Measurements from ENCODE around the gene CPSF4L. TPM values are rescaled to one million over a fixed set of nuclear protein-coding genes. Genes with fewer than 3 reads are reported as not detected.
A peak's percentile ranks its signal among the peaks of the same experiment; 100 is the strongest.

CPSF4L gene
- total and polyA plus RNA-seq, 2 of the 13 experiments (the other 11 are each of a cell fraction or from before 2014, with no cell fraction given): 0.73 to 1.6 TPM

GRCh38 chr17:73265646-73266640 is 4.3 kb upstream of the CPSF4L start:
- Histone ChIP-seq H3K9ac (ENCODE audit: insufficient read depth, low read depth, low read length) (no peak overlapping the region), H4K20me1 (ENCODE audit: insufficient read depth, low read length) (no peaks in the 10 kb centered on the region), H2AFZ (ENCODE audit: low read length) (no peak overlapping the region), H3K4me1 (ENCODE audit: insufficient read depth, low read length) (peaks cover 86% of the 10 kb centered on the region), H3K4me3 (replicated peaks in 1 of 3; ENCODE audit: insufficient read depth in 1 of 3, low read depth in 2 of 3, low read length in 3 of 3) (no peak overlapping the region), H3K36me3 (replicated peaks in 1 of 2; ENCODE audit: control insufficient read depth in 1 of 2, insufficient read depth in 2 of 2, low read length in 2 of 2) (no peaks in the 10 kb centered on the region), H3K79me2 (ENCODE audit: insufficient read depth, low read length) (no peaks in the 10 kb centered on the region), H3K27ac (ENCODE audit: extremely low read length, insufficient read depth, low read length) (peak overlapping the region; percentile 10), H3K27me3 (ENCODE audit: control insufficient read depth in 1 of 2, insufficient read depth in 2 of 2, low read length in 2 of 2) (no peaks in the 10 kb centered on the region), H3K4me2 (ENCODE audit: low read depth, low read length) (no peak overlapping the region), H3K9me3 (ENCODE audit: low read length) (0 out of 2 replicates have a peak, but pooled peaks cover 4% of the 10 kb centered on the region)
- POLR2A ChIA-PET: interaction anchor here (0.8 to 1.9 kb wide), 6 partner anchors 33 to 100 kb away, joined by 3 to 11 read pairs (median 4); partner anchors contain the start of gene CDC42EP4
- intact Hi-C loops (cut with micrococcal nuclease; ENCODE audit: unreplicated experiment) (no loop called here), in situ Hi-C loops (cut with HindIII; ENCODE audit: extremely low pct_ligation_motif_present, low pct_unique_long_range_greater_than_20kb) (no loop called here)
- CTCF ChIA-PET (ENCODE audit: low intra/inter-chr PET ratio, low total read pairs): no interaction called here
- no TSS peak for BruUV-seq (replicated peaks)
- FAIRE-seq: peak; percentile 37
- WGBS (ENCODE audit: low lambda C conversion rate): 82% methylated on average over 24 of the region's 24 CpGs
- no peak for ATAC-seq
- DNase-seq (ENCODE audit: low spot score): peak; percentile 61
- TF ChIP-seq MTA1 (CRISPR knock-in tag; IDR thresholded peaks at IDR 0.05; ENCODE audit: borderline replicate concordance) (no peak), PAWR (CRISPR knock-in tag; IDR thresholded peaks at IDR 0.05; ENCODE audit: borderline replicate concordance) (no peak), NFIB (CRISPR knock-in tag; IDR thresholded peaks at IDR 0.05; ENCODE audit: borderline replicate concordance) (0 out of 2 replicates have a peak, but pooled peaks have one; percentile 49), MEIS2 (CRISPR knock-in tag; IDR thresholded peaks at IDR 0.05) (no peak), RNF219 (CRISPR knock-in tag; IDR thresholded peaks at IDR 0.05) (no peak), ZMYM2 (CRISPR knock-in tag; IDR thresholded peaks at IDR 0.05) (peak; percentile 57; the same call in 1 of the 2 replicates), RERE (CRISPR knock-in tag; IDR thresholded peaks at IDR 0.05; ENCODE audit: low read depth) (no peak), RARA (CRISPR knock-in tag; IDR thresholded peaks at IDR 0.05) (peak; percentile 32; the same call in 1 of the 2 replicates), HNF4A (CRISPR knock-in tag; IDR thresholded peaks at IDR 0.05) (peak; percentile 59), SALL2 (CRISPR knock-in tag; IDR thresholded peaks at IDR 0.05) (no peak), SNAPC2 (CRISPR knock-in tag; IDR thresholded peaks at IDR 0.05) (no peak), HNRNPK (IDR thresholded peaks at IDR 0.05; ENCODE audit: low read depth, low read length, poor library complexity, severe bottlenecking) (no peak), ZNF562 (CRISPR knock-in tag; IDR thresholded peaks at IDR 0.05; ENCODE audit: borderline replicate concordance) (no peak), KLF15 (CRISPR knock-in tag; IDR thresholded peaks at IDR 0.05; ENCODE audit: borderline replicate concordance) (no peak)

Data from HepG2 (cell line).